DOHH2 (cell line): ENCODE results near the gene SSU72.

Source experiments
- H3F3A ChIP-seq: fragments of 200-600 bp; sonication (generic), shearing (Covaris generic); 2 replicates; pipeline ENCODE4 v1.6.0; 2016; ENCODE audit warnings: antibody characterized with exemption, mild to moderate bottlenecking; ENCODE audit not compliant: control insufficient read depth, insufficient read depth
- H3K27ac ChIP-seq: fragments of 200-600 bp; sonication (generic); 2 replicates; pipeline ENCODE4 v1.5.1; 2014; ENCODE audit warnings: low read depth, mild to moderate bottlenecking, low read length, moderate library complexity
- H3K27me3 ChIP-seq: fragments of 200-600 bp; sonication (generic); 2 replicates; pipeline ENCODE4 v1.6.1; 2014; ENCODE audit warnings: mild to moderate bottlenecking, low read length, mixed read lengths; ENCODE audit not compliant: control insufficient read depth
- H3K36me3 ChIP-seq: fragments of 200-600 bp; sonication (generic); 2 replicates; pipeline ENCODE4 v1.6.1; 2014; ENCODE audit warnings: mild to moderate bottlenecking, low read length, moderate library complexity, mixed read lengths; ENCODE audit not compliant: control insufficient read depth
- H3K4me1 ChIP-seq: fragments of 200-600 bp; sonication (generic); 2 replicates; pipeline ENCODE4 v1.6.1; 2014; ENCODE audit warnings: mild to moderate bottlenecking, low read length, mixed read lengths; ENCODE audit not compliant: control insufficient read depth
- H3K4me2 ChIP-seq: fragments of 200-600 bp; sonication (generic); 2 replicates; pipeline ENCODE4 v1.6.0; 2014; ENCODE audit warnings: mild to moderate bottlenecking, low read length, moderate library complexity
- H3K4me3 ChIP-seq: fragments of 200-600 bp; sonication (generic); 2 replicates; pipeline ENCODE4 v1.5.1; 2014; ENCODE audit warnings: mild to moderate bottlenecking, low read length, mixed read lengths
- H3K79me2 ChIP-seq: fragments of 200-600 bp; sonication (generic); 2 replicates; pipeline ENCODE4 v1.6.1; 2014; ENCODE audit warnings: mild to moderate bottlenecking, low read length, mixed read lengths; ENCODE audit not compliant: control insufficient read depth
- H3K9me2 ChIP-seq: fragments of 200-600 bp; sonication (generic); replicated peaks from 2 replicates; pipeline ENCODE4 v1.6.1; 2014; ENCODE audit warnings: mild to moderate bottlenecking, low read length, mixed read lengths; ENCODE audit not compliant: control insufficient read depth
- H3K9me3 ChIP-seq: fragments of 200-600 bp; sonication (generic); 2 replicates; pipeline ENCODE4 v1.6.1; 2014; ENCODE audit warnings: antibody characterized with exemption, low read length, mixed read lengths; ENCODE audit not compliant: control insufficient read depth, insufficient read depth
- H4K20me1 ChIP-seq: fragments of 200-600 bp; sonication (generic); 2 replicates; pipeline ENCODE4 v1.6.0; 2014; ENCODE audit warnings: low read depth, mild to moderate bottlenecking, antibody characterized with exemption, low read length, moderate library complexity; ENCODE audit not compliant: control insufficient read depth, insufficient read depth
- EZH2phosphoT487 ChIP-seq: fragments of 200-600 bp; sonication (generic); IDR thresholded peaks from 2 replicates; pipeline ENCODE4 v1.6.1; 2017; ENCODE audit warnings: borderline replicate concordance, mild to moderate bottlenecking, antibody characterized with exemption, low read length, moderate library complexity, mixed read lengths
- TF ChIP-seq, protein P1 (sequence below): fragments of 200-600 bp; sonication (generic); IDR thresholded peaks from one replicate; pipeline ENCODE4 v1.5.1; 2014; ENCODE audit warnings: antibody characterized with exemption, mild to moderate bottlenecking, low read depth, low read length; ENCODE audit not compliant: poor library complexity, severe bottlenecking

SSU72 gene

DNA sequence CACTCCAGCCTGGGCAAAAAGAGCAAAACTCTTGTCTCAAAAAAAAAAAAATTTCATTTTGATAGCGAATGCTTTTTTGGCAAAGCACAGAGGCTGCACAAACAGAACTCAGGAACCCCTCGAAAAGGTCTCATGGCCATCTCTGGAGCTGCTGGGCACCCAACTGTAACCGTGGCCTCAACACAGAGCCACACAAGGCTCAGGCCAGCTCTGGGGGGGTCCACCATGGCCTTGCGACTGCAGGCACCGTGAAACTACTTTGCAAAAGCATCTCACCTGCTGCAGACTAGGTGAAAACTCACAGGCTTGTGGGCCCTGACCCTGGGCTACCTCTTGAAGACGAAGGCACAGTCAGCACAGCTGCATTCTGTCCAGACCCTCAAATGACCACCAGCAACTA lies 18.2 kb downstream of the SSU72 start:
- TF ChIP-seq EZH2phosphoT487, result no peak
- TF ChIP-seq, protein P1, sequence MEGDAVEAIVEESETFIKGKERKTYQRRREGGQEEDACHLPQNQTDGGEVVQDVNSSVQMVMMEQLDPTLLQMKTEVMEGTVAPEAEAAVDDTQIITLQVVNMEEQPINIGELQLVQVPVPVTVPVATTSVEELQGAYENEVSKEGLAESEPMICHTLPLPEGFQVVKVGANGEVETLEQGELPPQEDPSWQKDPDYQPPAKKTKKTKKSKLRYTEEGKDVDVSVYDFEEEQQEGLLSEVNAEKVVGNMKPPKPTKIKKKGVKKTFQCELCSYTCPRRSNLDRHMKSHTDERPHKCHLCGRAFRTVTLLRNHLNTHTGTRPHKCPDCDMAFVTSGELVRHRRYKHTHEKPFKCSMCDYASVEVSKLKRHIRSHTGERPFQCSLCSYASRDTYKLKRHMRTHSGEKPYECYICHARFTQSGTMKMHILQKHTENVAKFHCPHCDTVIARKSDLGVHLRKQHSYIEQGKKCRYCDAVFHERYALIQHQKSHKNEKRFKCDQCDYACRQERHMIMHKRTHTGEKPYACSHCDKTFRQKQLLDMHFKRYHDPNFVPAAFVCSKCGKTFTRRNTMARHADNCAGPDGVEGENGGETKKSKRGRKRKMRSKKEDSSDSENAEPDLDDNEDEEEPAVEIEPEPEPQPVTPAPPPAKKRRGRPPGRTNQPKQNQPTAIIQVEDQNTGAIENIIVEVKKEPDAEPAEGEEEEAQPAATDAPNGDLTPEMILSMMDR, result no peak
- Histone ChIP-seq H3K79me2 (peaks cover 56% of the 10 kb centered on the region), H3K4me2 (no peak overlapping the region), H3K4me1 (peaks cover 4% of the 10 kb centered on the region; the same call in 1 of the 2 replicates), H3K27ac (no peak overlapping the region), H3F3A (no peaks in the 10 kb centered on the region), H3K9me3 (no peaks in the 10 kb centered on the region), H3K36me3 (peaks cover 25% of the 10 kb centered on the region), H4K20me1 (no peaks in the 10 kb centered on the region; the same call in 1 of the 2 replicates), H3K4me3 (no peak overlapping the region), H3K27me3 (no peaks in the 10 kb centered on the region), H3K9me2 (no peaks in the 10 kb centered on the region)

DNA sequence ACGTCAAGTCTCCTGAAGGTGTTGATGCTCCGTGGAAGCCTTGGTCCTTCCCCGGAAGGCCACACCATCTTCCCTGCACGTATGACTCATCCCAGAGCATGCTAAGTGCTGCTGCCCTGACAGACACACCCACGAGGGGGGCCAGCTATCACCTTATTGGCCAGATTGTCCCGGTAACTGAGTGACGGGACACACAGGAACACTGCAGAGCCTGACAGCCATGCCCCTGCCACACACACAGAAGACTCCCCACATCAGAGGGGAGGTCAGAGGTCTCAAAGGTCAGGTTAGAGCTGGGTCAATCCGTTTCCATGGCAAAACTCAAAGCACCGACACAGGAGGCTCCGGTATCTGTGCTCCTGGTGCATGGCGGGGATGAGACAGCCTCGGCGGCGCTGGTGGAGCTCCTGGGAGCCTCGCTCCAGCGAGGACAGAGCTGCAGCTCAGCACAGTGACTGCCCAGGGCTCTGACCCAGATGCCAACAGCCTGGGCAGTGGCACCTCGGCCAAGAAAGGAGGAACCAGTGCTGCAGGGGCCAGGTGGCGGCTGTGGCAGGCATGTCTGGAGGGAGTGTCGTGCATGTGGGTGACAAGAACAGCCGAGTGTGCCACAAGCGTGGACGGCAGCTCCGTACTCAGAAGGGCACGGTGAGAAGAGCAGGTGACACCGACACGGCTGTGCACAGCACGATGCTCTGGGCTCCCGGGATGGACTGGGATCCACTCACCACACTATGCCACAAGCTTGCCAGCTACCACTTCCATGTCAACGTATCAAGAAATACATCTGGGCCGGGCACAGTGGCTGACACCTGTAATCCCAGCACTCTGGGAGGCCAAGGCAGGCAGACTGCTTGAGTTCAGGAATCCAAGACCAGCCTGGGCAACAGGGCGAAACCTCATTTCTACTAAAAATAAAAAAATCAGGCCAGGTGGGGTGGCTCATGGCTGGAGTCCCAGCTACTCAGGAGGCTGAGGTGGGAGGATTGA lies 19.4 kb downstream of the SSU72 start:
- Histone ChIP-seq H4K20me1 (no peaks in the 10 kb centered on the region; the same call in 1 of the 2 replicates), H3K27ac (no peak overlapping the region), H3K4me2 (no peak overlapping the region), H3K4me3 (no peak overlapping the region), H3K4me1 (peaks cover 4% of the 10 kb centered on the region; the same call in 1 of the 2 replicates), H3F3A (no peaks in the 10 kb centered on the region), H3K36me3 (peaks cover 19% of the 10 kb centered on the region; the same call in 1 of the 2 replicates), H3K27me3 (no peaks in the 10 kb centered on the region), H3K79me2 (peaks cover 64% of the 10 kb centered on the region), H3K9me3 (no peaks in the 10 kb centered on the region), H3K9me2 (no peaks in the 10 kb centered on the region)
- no peak for TF ChIP-seq EZH2phosphoT487
- TF ChIP-seq, protein P1, result no peak

- Histone ChIP-seq H3K27ac (no peak overlapping the region), H3K4me1 (peaks cover 4% of the 10 kb centered on the region; the same call in 1 of the 2 replicates), H3F3A (no peaks in the 10 kb centered on the region), H3K36me3 (peaks cover 13% of the 10 kb centered on the region; the same call in 1 of the 2 replicates), H3K79me2 (peaks cover 61% of the 10 kb centered on the region), H3K27me3 (no peaks in the 10 kb centered on the region), H3K9me3 (no peaks in the 10 kb centered on the region), H4K20me1 (no peaks in the 10 kb centered on the region; the same call in 1 of the 2 replicates), H3K4me2 (no peak overlapping the region), H3K9me2 (no peaks in the 10 kb centered on the region), H3K4me3 (no peak overlapping the region)
- TF ChIP-seq EZH2phosphoT487, result no peak
- TF ChIP-seq, protein P1, result no peak
These were observed 20.1 kb downstream of the SSU72 start for GRCh38 chr1:1554550-1554925.
